CD4-positive, alpha-beta T cell treated with Interleukin-17A for 1 hour (primary cell): ENCODE data around the gene PAQR8.
A peak's percentile ranks its signal among the peaks of the same experiment; 100 is the strongest.
"Not testable (repeated sequence)": the region's sequence is repeated elsewhere in the genome, so short reads cannot be mapped to it uniquely, and the experiment has no call there.

ENCODE experiments used
- DNase-seq: peaks from one replicate; pipeline ENCODE4 v3.0.0-alpha.2; 2020

Gene PAQR8

GRCh38 chr6:52377538-52378221, 15.7 kb downstream of the PAQR8 start:
- DNase-seq: peak; percentile 34

GRCh38 chr6:52381249-52381648, 19.3 kb downstream of the PAQR8 start:
- DNase-seq: no peak

- DNase-seq: no peak
These were observed 22.3 kb downstream of the PAQR8 start for GRCh38 chr6:52384145-52384766.

GRCh38 chr6:52385074-52385473, 23.1 kb downstream of the PAQR8 start:
- DNase-seq: no peak

- not testable (repeated sequence) for DNase-seq
These were observed 26.2 kb downstream of the PAQR8 start for GRCh38 chr6:52388119-52388518.

- no peak for DNase-seq
These were observed 26.8 kb downstream of the PAQR8 start for GRCh38 chr6:52388790-52389189.

- DNase-seq: no peak
These were observed 27.3 kb downstream of the PAQR8 start for GRCh38 chr6:52389264-52389625.

GRCh38 chr6:52389626-52390360, 27.8 kb downstream of the PAQR8 start:
- peak; percentile 73 for DNase-seq

- peak; percentile 85 for DNase-seq
These were observed 28.4 kb downstream of the PAQR8 start for GRCh38 chr6:52390361-52390727.

GRCh38 chr6:52391599-52391998, 29.6 kb downstream of the PAQR8 start:
- no peak for DNase-seq

GRCh38 chr6:52392944-52393343, 31.0 kb downstream of the PAQR8 start:
- DNase-seq: peak; percentile 48

GRCh38 chr6:52393780-52394179, 31.8 kb downstream of the PAQR8 start:
- DNase-seq: no peak

- peak; percentile 68 for DNase-seq
These were observed 32.3 kb downstream of the PAQR8 start for GRCh38 chr6:52394251-52394666.

GRCh38 chr6:52395969-52396368, 34.0 kb downstream of the PAQR8 start:
- DNase-seq: no peak

GRCh38 chr6:52399511-52400312, 37.8 kb downstream of the PAQR8 start:
- DNase-seq: peak; percentile 63

- peak; percentile 42 for DNase-seq
These were observed 38.5 kb downstream of the PAQR8 start for GRCh38 chr6:52400313-52401041.

- no peak for DNase-seq
These were observed 41.1 kb downstream of the PAQR8 start for GRCh38 chr6:52403086-52403485.

GRCh38 chr6:52403627-52404026, 41.7 kb downstream of the PAQR8 start:
- no peak for DNase-seq

- DNase-seq: no peak
These were observed 43.3 kb downstream of the PAQR8 start for GRCh38 chr6:52405243-52405642.

GRCh38 chr6:52407467-52407866, 45.5 kb downstream of the PAQR8 start:
- DNase-seq: peak; percentile 58

- DNase-seq: no peak
These were observed 47.5 kb downstream of the PAQR8 start for GRCh38 chr6:52409499-52409898.

GRCh38 chr6:52410979-52411378, 49.0 kb downstream of the PAQR8 start:
- no peak for DNase-seq

- no peak for DNase-seq
These were observed 50.0 kb downstream of the PAQR8 start for GRCh38 chr6:52411911-52412310.
